Measurements from ENCODE around the gene ORAI3. TPM values are rescaled to one million over a fixed set of nuclear protein-coding genes. Genes with fewer than 3 reads are reported as not detected.
A peak's percentile ranks its signal among the peaks of the same experiment; 100 is the strongest.

Gene ORAI3
- total and polyA plus RNA-seq, 2 of the 13 experiments (the other 11 are each of a cell fraction or from before 2014, with no cell fraction given), result 11.4 to 32.0 TPM

DNA sequence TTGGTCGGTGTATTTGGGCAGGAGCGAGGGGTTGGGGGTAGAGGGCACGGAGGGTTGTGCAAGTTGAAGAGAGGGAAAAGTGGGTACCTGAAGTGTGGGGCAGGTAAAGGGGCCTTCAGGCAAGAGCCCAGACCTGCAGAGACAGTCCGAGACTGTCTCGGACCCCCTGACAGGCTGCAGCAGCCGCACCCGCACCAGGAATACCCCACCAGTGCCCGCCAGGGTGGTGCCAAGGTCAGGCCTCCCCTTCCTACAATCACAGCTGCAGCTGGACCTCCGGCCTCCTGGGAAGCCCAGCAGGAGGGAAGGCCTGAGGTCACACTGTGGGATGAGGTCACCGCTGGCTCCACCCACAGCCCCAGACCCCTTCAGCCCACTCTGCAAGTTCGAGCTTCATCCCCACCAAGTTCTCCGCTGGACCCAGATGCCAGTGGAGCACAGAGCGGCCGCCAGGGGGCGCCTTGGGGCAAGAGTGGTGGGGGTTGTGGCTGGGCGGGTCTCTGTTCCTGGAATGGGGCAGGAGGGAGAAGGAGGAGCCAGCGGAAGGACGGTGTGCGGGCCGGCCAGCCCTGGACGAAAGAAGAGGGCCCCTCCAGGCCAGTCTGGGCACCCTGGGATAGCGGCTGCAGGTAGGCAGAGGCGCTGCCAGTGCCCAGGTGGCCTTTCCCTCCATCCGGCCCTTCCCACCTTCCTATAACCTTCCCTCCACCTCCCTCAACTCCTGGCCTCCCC is 36.0 kb downstream of the ORAI3 start, which contains the start of gene HSD3B7 (continued):
- TF ChIP-seq, protein P1, sequence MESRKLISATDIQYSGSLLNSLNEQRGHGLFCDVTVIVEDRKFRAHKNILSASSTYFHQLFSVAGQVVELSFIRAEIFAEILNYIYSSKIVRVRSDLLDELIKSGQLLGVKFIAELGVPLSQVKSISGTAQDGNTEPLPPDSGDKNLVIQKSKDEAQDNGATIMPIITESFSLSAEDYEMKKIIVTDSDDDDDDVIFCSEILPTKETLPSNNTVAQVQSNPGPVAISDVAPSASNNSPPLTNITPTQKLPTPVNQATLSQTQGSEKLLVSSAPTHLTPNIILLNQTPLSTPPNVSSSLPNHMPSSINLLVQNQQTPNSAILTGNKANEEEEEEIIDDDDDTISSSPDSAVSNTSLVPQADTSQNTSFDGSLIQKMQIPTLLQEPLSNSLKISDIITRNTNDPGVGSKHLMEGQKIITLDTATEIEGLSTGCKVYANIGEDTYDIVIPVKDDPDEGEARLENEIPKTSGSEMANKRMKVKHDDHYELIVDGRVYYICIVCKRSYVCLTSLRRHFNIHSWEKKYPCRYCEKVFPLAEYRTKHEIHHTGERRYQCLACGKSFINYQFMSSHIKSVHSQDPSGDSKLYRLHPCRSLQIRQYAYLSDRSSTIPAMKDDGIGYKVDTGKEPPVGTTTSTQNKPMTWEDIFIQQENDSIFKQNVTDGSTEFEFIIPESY (CRISPR knock-in tag; IDR thresholded peaks at IDR 0.05), result 0 out of 2 replicates have a peak, but pooled peaks have one; percentile 19
- peak; percentile 50 for TF ChIP-seq ZBTB42 (CRISPR knock-in tag; IDR thresholded peaks at IDR 0.05)
- TF ChIP-seq KDM6A (CRISPR knock-in tag; IDR thresholded peaks at IDR 0.05; ENCODE audit: low read depth), result no peak
- TF ChIP-seq CHCHD3 (CRISPR knock-in tag; IDR thresholded peaks at IDR 0.05), result no peak
- TF ChIP-seq, protein P2, sequence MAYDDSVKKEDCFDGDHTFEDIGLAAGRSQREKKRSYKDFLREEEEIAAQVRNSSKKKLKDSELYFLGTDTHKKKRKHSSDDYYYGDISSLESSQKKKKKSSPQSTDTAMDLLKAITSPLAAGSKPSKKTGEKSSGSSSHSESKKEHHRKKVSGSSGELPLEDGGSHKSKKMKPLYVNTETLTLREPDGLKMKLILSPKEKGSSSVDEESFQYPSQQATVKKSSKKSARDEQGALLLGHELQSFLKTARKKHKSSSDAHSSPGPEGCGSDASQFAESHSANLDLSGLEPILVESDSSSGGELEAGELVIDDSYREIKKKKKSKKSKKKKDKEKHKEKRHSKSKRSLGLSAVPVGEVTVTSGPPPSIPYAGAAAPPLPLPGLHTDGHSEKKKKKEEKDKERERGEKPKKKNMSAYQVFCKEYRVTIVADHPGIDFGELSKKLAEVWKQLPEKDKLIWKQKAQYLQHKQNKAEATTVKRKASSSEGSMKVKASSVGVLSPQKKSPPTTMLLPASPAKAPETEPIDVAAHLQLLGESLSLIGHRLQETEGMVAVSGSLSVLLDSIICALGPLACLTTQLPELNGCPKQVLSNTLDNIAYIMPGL (CRISPR knock-in tag; IDR thresholded peaks at IDR 0.05; ENCODE audit: borderline replicate concordance in 1 of 2, low read depth in 1 of 2), result peak in 1 of 2 experiments; percentile 92; a peak in 1 of 4 replicates
- TF ChIP-seq KMT2B (CRISPR knock-in tag; IDR thresholded peaks at IDR 0.05), result peak; percentile 26; the same call in 1 of the 2 replicates
- TF ChIP-seq KLF11 (CRISPR knock-in tag; IDR thresholded peaks at IDR 0.05), result peak; percentile 44; the same call in 1 of the 2 replicates
- TF ChIP-seq KDM3A (CRISPR knock-in tag; IDR thresholded peaks at IDR 0.05; ENCODE audit: low read depth), result peak; percentile 86
- TF ChIP-seq KMT2A (CRISPR knock-in tag; IDR thresholded peaks at IDR 0.05), result 0 out of 2 replicates have a peak, but pooled peaks have one; percentile 35
- TF ChIP-seq PPARG (CRISPR knock-in tag; conservative IDR thresholded peaks at IDR 0.05), result 0 out of 2 replicates have a peak, but pooled peaks have one; percentile 29
- peak; percentile 93 for TF ChIP-seq STAG1 (CRISPR knock-in tag; IDR thresholded peaks at IDR 0.05)
- TF ChIP-seq DRAP1 (CRISPR knock-in tag; IDR thresholded peaks at IDR 0.05), result no peak; the same call in 1 of the 2 replicates
- TF ChIP-seq YEATS2 (CRISPR knock-in tag; IDR thresholded peaks at IDR 0.05; ENCODE audit: borderline replicate concordance), result peak; percentile 74
- peak; percentile 28; the same call in 1 of the 2 replicates for TF ChIP-seq ZNF792 (CRISPR knock-in tag; IDR thresholded peaks at IDR 0.05)
- TF ChIP-seq ZNF605 (CRISPR knock-in tag; IDR thresholded peaks at IDR 0.05), result peak; percentile 68
- 0 out of 2 replicates have a peak, but pooled peaks have one; percentile 8 for TF ChIP-seq TBX3 (IDR thresholded peaks at IDR 0.05; ENCODE audit: borderline replicate concordance)
- TF ChIP-seq ZNF564 (CRISPR knock-in tag; IDR thresholded peaks at IDR 0.05), result no peak; the same call in 1 of the 2 replicates
- TF ChIP-seq ZUFSP (CRISPR knock-in tag; IDR thresholded peaks at IDR 0.05; ENCODE audit: borderline replicate concordance), result no peak
- TF ChIP-seq TFAP4 (IDR thresholded peaks at IDR 0.05; ENCODE audit: borderline replicate concordance, low read depth), result no peak
- TF ChIP-seq, protein P3, sequence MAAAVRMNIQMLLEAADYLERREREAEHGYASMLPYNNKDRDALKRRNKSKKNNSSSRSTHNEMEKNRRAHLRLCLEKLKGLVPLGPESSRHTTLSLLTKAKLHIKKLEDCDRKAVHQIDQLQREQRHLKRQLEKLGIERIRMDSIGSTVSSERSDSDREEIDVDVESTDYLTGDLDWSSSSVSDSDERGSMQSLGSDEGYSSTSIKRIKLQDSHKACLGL (CRISPR knock-in tag; IDR thresholded peaks at IDR 0.05), result 0 out of 2 replicates have a peak, but pooled peaks have one; percentile 36
- TF ChIP-seq ZNF230 (CRISPR knock-in tag; IDR thresholded peaks at IDR 0.05), result no peak
- no peak for TF ChIP-seq NR2C2 (CRISPR knock-in tag; IDR thresholded peaks at IDR 0.05; ENCODE audit: borderline replicate concordance)
- no peak; the same call in 1 of the 2 replicates for TF ChIP-seq FOXO1 (CRISPR knock-in tag; IDR thresholded peaks at IDR 0.05)
